Body of pancreas (tissue), 4 donors: ENCODE results near the gene NR2F2.
A peak's percentile ranks its signal among the peaks of the same experiment; 100 is the strongest.

Experiments
- CTCF ChIP-seq, 7 experiments: fragments of 450-650 bp in 4 of 7; fragments of 200-600 bp in 3 of 7; sonication (generic) in 3 of 7; IDR thresholded peaks; one replicate each; pipeline ENCODE4 v1.5.1; 2016 to 2019; ENCODE audit warnings: antibody characterized with exemption in 7 of 7
- POLR2A ChIP-seq, 3 donors: fragments of 450-650 bp; IDR thresholded peaks; one replicate each; pipeline ENCODE4 v1.6.1; 2016; ENCODE audit warnings: antibody characterized with exemption in 3 of 3, mild to moderate bottlenecking in 2 of 3

DNA sequence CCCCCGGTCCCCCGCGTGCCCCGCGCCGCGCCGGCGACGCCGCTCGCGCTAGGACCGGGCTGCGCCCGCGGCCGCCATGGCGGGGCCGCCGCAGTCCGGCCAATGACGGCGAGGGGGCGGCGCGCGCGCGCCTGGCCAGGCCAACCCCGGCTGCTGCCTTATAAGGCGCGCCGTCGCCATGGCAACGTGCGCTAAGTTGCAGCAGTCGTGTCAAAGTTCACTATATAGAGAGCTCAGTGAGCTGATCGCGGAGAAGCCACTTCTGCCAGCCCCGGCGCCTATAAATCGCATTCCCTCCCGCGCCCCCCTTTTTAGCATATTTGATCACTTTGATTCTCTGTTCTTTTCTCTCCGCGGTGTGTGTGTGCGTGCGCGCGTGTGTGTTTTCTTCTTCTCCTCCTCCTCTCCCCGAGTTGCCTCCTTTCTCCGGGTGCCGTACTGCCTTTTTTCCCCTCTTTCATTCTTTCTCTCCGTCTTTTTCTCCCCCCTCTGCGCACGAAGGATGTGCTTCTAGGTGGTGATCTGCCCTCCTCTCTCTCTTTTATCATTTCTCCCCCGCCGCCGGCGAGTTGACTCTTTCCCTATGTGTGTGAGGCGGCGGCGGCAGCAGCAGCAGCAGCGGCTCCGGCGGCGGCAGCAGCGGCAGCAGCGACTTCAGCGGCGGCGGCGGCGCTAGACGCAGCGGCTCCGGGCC lies at the start of gene NR2F2:
- TF ChIP-seq CTCF (IDR thresholded peaks at IDR 0.05), result peak in 1 of 7 experiments; percentile 20
- peak; percentile 81 to 98 (median 97) for TF ChIP-seq POLR2A (IDR thresholded peaks at IDR 0.05)
